Prostate gland (tissue), 2 donors: ENCODE measurements around the gene RASSF1.

Experiments used
- CTCF ChIP-seq, 4 experiments: fragments of 200-600 bp in 2 of 4; fragments of 450-650 bp in 2 of 4; sonication (generic) in 2 of 4; IDR thresholded peaks; 1 replicate in 3 of 4; 2 replicates in 1 of 4; pipeline ENCODE4 v1.5.1; 2016 to 2019; ENCODE audit warnings: antibody characterized with exemption in 4 of 4, mild to moderate bottlenecking in 2 of 4, moderate library complexity in 2 of 4
- POLR2A ChIP-seq: fragments of 450-650 bp; IDR thresholded peaks from one replicate; pipeline ENCODE4 v1.6.1; 2016; ENCODE audit warnings: antibody characterized with exemption, mild to moderate bottlenecking

DNA sequence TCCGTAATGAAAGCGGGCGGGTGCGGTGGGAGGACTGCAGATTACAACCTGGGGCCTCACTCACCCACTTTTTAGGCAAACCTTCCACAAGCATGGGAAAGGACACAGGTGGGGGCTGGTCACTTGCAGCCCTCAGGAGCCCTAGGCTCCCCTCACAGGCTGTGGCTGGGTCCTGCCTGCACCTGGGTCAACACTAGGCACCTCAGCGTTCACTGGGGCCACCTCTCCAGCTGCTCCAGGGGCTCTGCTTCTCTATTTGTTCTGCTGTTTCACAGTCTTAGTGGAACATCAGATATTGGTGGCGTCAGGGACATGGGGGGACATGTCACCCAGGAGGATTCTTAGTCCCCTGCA lies 48.8 kb upstream of the RASSF1 start:
- no peak for TF ChIP-seq CTCF (IDR thresholded peaks at IDR 0.05)
- no peak for TF ChIP-seq POLR2A
